Mesothelial cell of epicardium (in vitro differentiated cells): Measurements from ENCODE around the gene VPS72. TPM values are rescaled to one million over a fixed set of nuclear protein-coding genes. Genes with fewer than 3 reads are reported as not detected.
A peak's percentile ranks its signal among the peaks of the same experiment; 100 is the strongest.
"Not testable (repeated sequence)": the region's sequence is repeated elsewhere in the genome, so short reads cannot be mapped to it uniquely, and the experiment has no call there.

Experiments
- DNase-seq, 2 experiments: peaks; one replicate each; pipeline ENCODE4 v3.0.0; 2021; ENCODE audit warnings: low spot score in 2 of 2; ENCODE audit not compliant: unreplicated experiment in 2 of 2
- H3K27ac Mint-ChIP-seq: 2 replicates; pipeline ENCODE4 v1.8.0; 2021; ENCODE audit warnings: mixed read lengths
- H3K27me3 Mint-ChIP-seq: 2 replicates; pipeline ENCODE4 v1.8.0; 2021; ENCODE audit warnings: low read depth, mixed read lengths
- H3K36me3 Mint-ChIP-seq: 2 replicates; pipeline ENCODE4 v1.8.0; 2021; ENCODE audit warnings: mixed read lengths
- H3K4me1 Mint-ChIP-seq: 2 replicates; pipeline ENCODE4 v1.8.0; 2021; ENCODE audit warnings: mixed read lengths
- H3K4me3 Mint-ChIP-seq: 2 replicates; pipeline ENCODE4 v1.8.0; 2021; ENCODE audit warnings: mild to moderate bottlenecking, moderate library complexity, mixed read lengths
- H3K9me3 Mint-ChIP-seq: 2 replicates; pipeline ENCODE4 v1.8.0; 2021; ENCODE audit warnings: mixed read lengths
- total RNA-seq: library from RNA; stranded (reverse); gene quantifications from 3 replicates; pipeline ENCODE4 v1.2.1, GENCODE V29; 2021
- TF ChIP-seq, protein P1 (sequence below): fragments of 200-600 bp; sonication (generic); IDR thresholded peaks from one replicate; pipeline ENCODE4 v1.5.0; 2021; ENCODE audit warnings: antibody characterized with exemption; ENCODE audit not compliant: unreplicated experiment

The VPS72 gene
- total RNA-seq, 1 donor from 2014 or later, result 87.2 TPM

DNA sequence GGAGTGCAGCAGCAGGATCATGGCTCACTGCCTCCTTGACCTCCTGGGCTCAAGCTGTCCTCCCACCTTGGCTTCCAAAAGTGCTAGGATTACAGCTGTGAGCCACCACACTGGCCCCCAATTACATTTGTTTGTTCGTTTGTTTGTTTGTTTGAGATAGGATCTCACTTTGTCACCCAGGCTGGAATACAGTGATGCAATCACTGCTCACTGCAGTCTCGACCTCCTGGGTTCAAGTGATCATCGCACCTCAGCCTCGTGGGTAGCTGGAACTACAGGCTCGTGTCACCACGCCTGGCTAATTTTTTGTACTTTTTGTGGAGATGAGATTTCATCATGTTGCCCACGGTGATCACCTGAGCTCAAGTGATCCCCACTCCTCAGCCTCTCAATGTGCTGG lies 2.0 kb upstream of the VPS72 start:
- H3K27me3 Mint-ChIP-seq, result peaks cover 4% of the 10 kb centered on the region
- TF ChIP-seq, protein P1, sequence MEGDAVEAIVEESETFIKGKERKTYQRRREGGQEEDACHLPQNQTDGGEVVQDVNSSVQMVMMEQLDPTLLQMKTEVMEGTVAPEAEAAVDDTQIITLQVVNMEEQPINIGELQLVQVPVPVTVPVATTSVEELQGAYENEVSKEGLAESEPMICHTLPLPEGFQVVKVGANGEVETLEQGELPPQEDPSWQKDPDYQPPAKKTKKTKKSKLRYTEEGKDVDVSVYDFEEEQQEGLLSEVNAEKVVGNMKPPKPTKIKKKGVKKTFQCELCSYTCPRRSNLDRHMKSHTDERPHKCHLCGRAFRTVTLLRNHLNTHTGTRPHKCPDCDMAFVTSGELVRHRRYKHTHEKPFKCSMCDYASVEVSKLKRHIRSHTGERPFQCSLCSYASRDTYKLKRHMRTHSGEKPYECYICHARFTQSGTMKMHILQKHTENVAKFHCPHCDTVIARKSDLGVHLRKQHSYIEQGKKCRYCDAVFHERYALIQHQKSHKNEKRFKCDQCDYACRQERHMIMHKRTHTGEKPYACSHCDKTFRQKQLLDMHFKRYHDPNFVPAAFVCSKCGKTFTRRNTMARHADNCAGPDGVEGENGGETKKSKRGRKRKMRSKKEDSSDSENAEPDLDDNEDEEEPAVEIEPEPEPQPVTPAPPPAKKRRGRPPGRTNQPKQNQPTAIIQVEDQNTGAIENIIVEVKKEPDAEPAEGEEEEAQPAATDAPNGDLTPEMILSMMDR, result no peak
- no peaks in the 10 kb centered on the region for H3K9me3 Mint-ChIP-seq
- no peak for DNase-seq
- peaks cover 2% of the 10 kb centered on the region for H3K36me3 Mint-ChIP-seq
- H3K4me1 Mint-ChIP-seq, result peaks cover 24% of the 10 kb centered on the region
- no peak overlapping the region for H3K4me3 Mint-ChIP-seq
- H3K27ac Mint-ChIP-seq, result no peak overlapping the region

DNA sequence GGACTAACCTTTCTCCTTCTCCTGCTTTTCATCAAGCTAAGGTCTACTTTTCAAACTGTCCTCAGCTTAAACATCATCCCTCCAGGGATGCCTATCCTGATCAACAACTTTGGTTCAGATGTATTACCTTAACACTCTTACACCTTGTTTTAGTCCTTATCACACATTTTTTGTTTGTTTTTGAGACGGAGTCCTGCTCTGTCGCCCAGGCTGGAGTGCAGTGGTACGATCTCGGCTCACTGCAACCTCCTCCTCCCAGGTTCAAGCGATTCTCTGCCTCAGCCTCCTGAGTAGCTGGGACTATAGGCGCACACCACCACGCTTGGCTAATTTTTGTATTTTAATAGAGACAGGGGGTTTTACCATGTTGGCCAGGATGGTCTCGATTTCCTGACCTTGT lies 1.3 kb downstream of the VPS72 start:
- H3K27me3 Mint-ChIP-seq, H3K9me3 Mint-ChIP-seq, DNase-seq: not testable (repeated sequence)
- Mint-ChIP-seq H3K36me3 (peaks cover 17% of the 10 kb centered on the region), H3K27ac (peak overlapping the region; percentile 100), H3K4me1 (peaks cover 19% of the 10 kb centered on the region), H3K4me3 (peak overlapping the region; percentile 99)

DNA sequence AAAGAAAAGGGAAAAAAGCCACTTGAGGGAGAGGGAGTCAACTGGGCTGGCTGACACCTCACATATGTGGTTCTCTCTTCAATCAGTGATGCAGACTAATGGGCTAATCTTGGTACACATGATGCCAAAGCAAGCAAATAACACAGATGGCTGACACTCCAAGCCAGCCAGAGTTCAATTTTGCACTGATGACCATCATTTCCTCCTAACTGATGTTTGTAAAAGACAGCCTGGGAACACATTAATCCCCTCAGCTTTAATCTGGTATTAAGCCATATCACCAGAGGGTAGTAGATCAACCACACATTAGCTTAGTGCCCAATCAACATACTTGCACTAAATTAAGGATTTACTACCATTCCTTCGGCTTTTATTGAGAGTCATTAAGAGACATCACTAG lies 2.8 kb downstream of the VPS72 start:
- H3K27me3 Mint-ChIP-seq, result peaks cover 2% of the 10 kb centered on the region
- H3K4me3 Mint-ChIP-seq, result no peak overlapping the region
- H3K36me3 Mint-ChIP-seq, result peaks cover 27% of the 10 kb centered on the region
- peaks cover 19% of the 10 kb centered on the region for H3K4me1 Mint-ChIP-seq
- H3K27ac Mint-ChIP-seq, result no peak overlapping the region
- TF ChIP-seq, protein P1, result no peak
- no peak for DNase-seq
- no peaks in the 10 kb centered on the region for H3K9me3 Mint-ChIP-seq

DNA sequence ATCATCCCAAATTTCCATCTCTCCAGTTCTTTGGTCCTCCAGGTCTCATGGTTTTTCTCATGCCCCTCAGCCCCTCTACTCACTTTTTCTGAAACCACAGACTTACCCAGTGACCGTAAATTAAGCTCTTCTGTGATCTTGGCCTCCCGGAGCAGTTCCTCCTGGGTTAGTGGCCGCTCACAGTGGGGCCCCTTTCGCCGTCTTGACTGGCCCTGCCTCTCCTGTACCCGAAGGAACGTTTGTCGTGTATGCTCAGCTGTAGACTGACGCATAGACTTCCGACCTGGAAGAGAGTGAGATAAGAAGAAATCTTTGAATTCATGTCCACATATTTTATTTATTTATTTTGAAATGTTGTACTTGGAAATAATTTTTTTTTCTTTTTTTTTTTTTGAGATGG lies 5.8 kb downstream of the VPS72 start:
- H3K27me3 Mint-ChIP-seq, result no peaks in the 10 kb centered on the region
- peaks cover 13% of the 10 kb centered on the region for H3K4me1 Mint-ChIP-seq
- no peak overlapping the region for H3K4me3 Mint-ChIP-seq
- no peaks in the 10 kb centered on the region for H3K9me3 Mint-ChIP-seq
- H3K36me3 Mint-ChIP-seq, result peaks cover 47% of the 10 kb centered on the region
- DNase-seq, result no peak
- no peak overlapping the region for H3K27ac Mint-ChIP-seq
- TF ChIP-seq, protein P1, result no peak

DNA sequence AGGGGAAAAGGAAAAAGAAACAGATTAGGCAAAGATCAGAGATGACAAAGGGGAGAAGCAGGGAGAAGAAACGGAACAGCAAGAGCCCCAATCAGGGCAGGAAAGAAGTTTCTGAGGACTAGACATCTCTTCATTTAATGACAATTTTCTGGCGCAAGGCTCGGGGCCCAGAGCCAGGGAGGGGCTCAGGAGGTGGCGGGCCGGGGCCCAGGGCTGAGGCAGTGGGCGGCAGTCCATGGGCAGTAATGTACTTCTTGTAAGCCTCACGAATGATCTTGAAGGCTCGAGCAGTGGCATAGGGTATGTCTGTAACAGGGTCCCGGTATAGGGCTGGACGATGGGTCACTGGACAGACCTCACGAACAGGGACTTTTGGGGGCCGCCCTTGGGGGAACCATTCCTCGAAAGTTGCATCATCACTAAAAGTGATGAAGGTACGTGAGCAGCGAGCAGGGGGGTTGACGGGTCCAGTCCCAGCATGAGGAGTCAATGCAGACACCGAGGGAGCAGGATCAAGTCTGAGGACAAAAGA lies 13.4 kb downstream of the VPS72 start:
- H3K36me3 Mint-ChIP-seq, result peaks cover 38% of the 10 kb centered on the region

DNA sequence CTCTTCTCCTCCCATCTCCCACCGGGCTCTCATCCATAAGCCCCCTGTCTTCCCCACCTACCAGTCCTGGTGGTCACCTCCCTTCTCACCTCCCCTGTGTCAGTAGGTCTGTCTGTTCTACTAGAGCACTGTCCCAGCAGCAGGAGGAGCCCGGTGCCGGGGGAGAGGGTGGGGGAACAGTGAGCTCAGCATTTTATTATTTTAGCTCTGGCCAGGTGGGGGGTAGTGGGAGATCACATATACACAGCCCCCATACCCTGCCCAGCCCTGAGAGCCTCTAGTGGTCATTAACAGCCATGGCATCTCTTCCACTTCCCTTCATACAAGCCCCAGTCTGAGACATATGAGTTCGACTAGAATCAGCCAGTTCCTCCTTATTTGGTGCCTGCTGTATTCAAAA lies 14.1 kb downstream of the VPS72 start, which contains the start of gene TMOD4:
Gene TMOD4 (minus strand): TSS at position 119 of the 400 bp plus-strand sequence. CDS start 1,106 bp downstream, outside the sequence.
- Mint-ChIP-seq H3K27ac (no peak within 1 kb of the TSS), H3K4me1 (no peaks in the 10 kb centered on the region), H3K9me3 (no peaks in the 10 kb centered on the region), H3K27me3 (no peaks in the 10 kb centered on the region), H3K36me3 (peaks cover 32% of the 10 kb centered on the region), H3K4me3 (no peak within 1 kb of the TSS)
- TF ChIP-seq, protein P1, result no peak
- DNase-seq, result no peak

More for the DNA sequence above, 13.4 kb downstream of the VPS72 start:
- Mint-ChIP-seq H3K4me3 (no peak overlapping the region), H3K4me1 (no peaks in the 10 kb centered on the region), H3K27ac (no peak overlapping the region), H3K9me3 (no peaks in the 10 kb centered on the region), H3K27me3 (no peaks in the 10 kb centered on the region)
- TF ChIP-seq, protein P1, result no peak
- no peak for DNase-seq
